Kidney (tissue), 14 donors: ENCODE results near the gene RBCK1. TPM values are rescaled to one million over a fixed set of nuclear protein-coding genes. Genes with fewer than 3 reads are reported as not detected.

Experiments
- DNase-seq, 5 donors: peaks; one replicate each; pipeline ENCODE4 v3.0.0-alpha.2; 2013 to 2020
- FAIRE-seq: peaks from 2 replicates; lab custom pipeline; 2012; peaks lifted over from hg19 to GRCh38; lab: Jason Lieb, UNC
- H3K27ac ChIP-seq, 2 donors: one replicate each; pipeline ENCODE4 v1.7.0; 2013; ENCODE audit warnings: low read depth in 2 of 2, low read length in 2 of 2, inconsistent platforms in 1 of 2
- H3K27me3 ChIP-seq: one replicate; pipeline ENCODE4 v1.7.1; 2013; ENCODE audit warnings: low read length, inconsistent platforms; ENCODE audit not compliant: control insufficient read depth, insufficient read depth
- H3K36me3 ChIP-seq, 3 donors: one replicate each; pipeline versions ENCODE4 v1.7.0 to v1.7.1; 2013; ENCODE audit warnings: low read length in 3 of 3, control low read depth in 1 of 3, inconsistent platforms in 1 of 3; ENCODE audit not compliant: insufficient read depth in 3 of 3, control insufficient read depth in 2 of 3
- H3K4me1 ChIP-seq, 3 donors: one replicate each; pipeline versions ENCODE4 v1.7.0 to v1.7.1; 2013; ENCODE audit warnings: low read length in 3 of 3, inconsistent platforms in 1 of 3, low read depth in 1 of 3; ENCODE audit not compliant: control insufficient read depth in 2 of 3, insufficient read depth in 2 of 3
- H3K4me3 ChIP-seq, 3 donors: one replicate each; pipeline versions ENCODE4 v1.7.0 to v1.8.1; 2013; ENCODE audit warnings: low read length in 3 of 3, control low read depth in 1 of 3, inconsistent platforms in 1 of 3
- H3K9ac ChIP-seq, 3 donors: one replicate each; pipeline versions ENCODE4 v1.7.0 to v1.7.1; 2013; ENCODE audit warnings: low read length in 3 of 3, control low read depth in 1 of 3, inconsistent platforms in 1 of 3
- H3K9me3 ChIP-seq, 3 donors: one replicate each; pipeline versions ENCODE4 v1.7.0 to v1.7.1; 2013; ENCODE audit warnings: low read length in 3 of 3, control low read depth in 1 of 3, inconsistent platforms in 1 of 3; ENCODE audit not compliant: control insufficient read depth in 2 of 3, insufficient read depth in 1 of 3
- intact Hi-C: fragments of 100-400 bp; cut with DNase I; formaldehyde crosslinking; loops from one replicate; pipeline ENCODE4 v1.11.1; 2022
- polyA plus RNA-seq: library from polyadenylated mRNA; stranded (reverse); fragments of 350-450 nt; fragmentation: Illumina TruSeq; extraction: RNeasy Lipid Tissue Mini Kit (QIAGEN cat#74804); gene quantifications from one replicate; pipeline ENCODE4 v1.2.3, GENCODE V29; 2014; ENCODE audit warnings: low read depth, low replicate concordance; ENCODE audit not compliant: insufficient read depth
- total RNA-seq: library from RNA; stranded (reverse); fragmentation: NEBNext Ultra II Directional; extraction: Animal tissue kit (Norgen Biotek cat#: 25700); gene quantifications from one replicate; pipeline ENCODE4 v1.2.1, GENCODE V29; 2021
- TF ChIP-seq, protein P1 (sequence below): IDR thresholded peaks from 3 replicates; pipeline ENCODE4 v1.5.1; 2012; ENCODE audit warnings: mild to moderate bottlenecking, moderate library complexity, borderline replicate concordance; ENCODE audit not compliant: insufficient read depth; ENCODE audit errors: extremely low read depth
- donor health status: control.
- donor health status: control.
- donor health status: control.
- donor health status: control.
- donor health status: control.
- donor health status: DM: yes; HTN: yes; CAD: no.
- donor health status: Normal renal cell carcinoma (clear cell type).

RBCK1 gene
- total and polyA plus RNA-seq, 2 donors from 2014 or later: 73.0 to 93.6 TPM

DNA sequence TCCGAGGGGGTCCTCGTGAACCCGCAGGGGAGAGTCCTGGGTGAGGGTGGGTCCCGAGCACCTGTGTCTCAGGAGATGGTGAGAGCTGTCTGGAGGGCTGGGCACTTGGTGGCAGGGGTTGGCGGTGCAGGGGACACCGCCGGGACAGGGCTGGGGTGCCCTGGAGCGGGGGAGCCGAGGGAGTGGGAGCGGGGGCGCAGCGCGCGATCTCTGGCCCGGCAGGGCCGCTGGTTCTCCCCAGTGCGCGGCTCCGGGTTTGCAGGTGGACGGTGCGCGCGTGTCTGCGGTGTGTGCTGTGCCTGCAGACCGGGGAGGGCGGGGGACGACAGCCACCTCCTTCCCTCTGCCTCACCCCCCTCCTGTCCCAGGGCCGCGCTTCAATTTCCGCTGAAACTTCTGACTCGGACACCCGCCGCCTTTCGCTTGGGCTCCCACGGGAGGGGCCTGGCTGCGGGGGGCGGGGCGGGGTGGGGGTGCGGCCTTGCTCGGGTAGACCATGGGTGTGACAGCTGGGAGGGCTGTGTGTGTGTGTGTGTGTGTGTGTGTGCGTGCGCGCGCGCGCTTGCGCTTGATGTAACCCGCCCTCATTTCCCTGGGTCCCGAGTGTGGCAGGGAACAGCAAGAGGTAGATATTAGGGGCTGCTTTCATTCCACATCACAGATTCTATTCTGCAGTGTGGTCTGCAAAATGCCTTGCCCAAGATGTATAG, 26.4 kb upstream of the RBCK1 start:
- no peaks in the 10 kb centered on the region for H3K4me1 ChIP-seq
- H3K27me3 ChIP-seq: no peaks in the 10 kb centered on the region
- no peaks in the 10 kb centered on the region for H3K9me3 ChIP-seq
- H3K4me3 ChIP-seq: peak overlapping the region in 2 of 3 donors; percentile 46
- H3K36me3 ChIP-seq: no peaks in the 10 kb centered on the region
- H3K27ac ChIP-seq: no peak overlapping the region
- DNase-seq (peak; percentile 60 to 92 (median 83)), FAIRE-seq (no peak)
- TF ChIP-seq, protein P1, sequence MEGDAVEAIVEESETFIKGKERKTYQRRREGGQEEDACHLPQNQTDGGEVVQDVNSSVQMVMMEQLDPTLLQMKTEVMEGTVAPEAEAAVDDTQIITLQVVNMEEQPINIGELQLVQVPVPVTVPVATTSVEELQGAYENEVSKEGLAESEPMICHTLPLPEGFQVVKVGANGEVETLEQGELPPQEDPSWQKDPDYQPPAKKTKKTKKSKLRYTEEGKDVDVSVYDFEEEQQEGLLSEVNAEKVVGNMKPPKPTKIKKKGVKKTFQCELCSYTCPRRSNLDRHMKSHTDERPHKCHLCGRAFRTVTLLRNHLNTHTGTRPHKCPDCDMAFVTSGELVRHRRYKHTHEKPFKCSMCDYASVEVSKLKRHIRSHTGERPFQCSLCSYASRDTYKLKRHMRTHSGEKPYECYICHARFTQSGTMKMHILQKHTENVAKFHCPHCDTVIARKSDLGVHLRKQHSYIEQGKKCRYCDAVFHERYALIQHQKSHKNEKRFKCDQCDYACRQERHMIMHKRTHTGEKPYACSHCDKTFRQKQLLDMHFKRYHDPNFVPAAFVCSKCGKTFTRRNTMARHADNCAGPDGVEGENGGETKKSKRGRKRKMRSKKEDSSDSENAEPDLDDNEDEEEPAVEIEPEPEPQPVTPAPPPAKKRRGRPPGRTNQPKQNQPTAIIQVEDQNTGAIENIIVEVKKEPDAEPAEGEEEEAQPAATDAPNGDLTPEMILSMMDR: no peak
- no peak overlapping the region for H3K9ac ChIP-seq
- intact Hi-C loops: no loop called here

DNA sequence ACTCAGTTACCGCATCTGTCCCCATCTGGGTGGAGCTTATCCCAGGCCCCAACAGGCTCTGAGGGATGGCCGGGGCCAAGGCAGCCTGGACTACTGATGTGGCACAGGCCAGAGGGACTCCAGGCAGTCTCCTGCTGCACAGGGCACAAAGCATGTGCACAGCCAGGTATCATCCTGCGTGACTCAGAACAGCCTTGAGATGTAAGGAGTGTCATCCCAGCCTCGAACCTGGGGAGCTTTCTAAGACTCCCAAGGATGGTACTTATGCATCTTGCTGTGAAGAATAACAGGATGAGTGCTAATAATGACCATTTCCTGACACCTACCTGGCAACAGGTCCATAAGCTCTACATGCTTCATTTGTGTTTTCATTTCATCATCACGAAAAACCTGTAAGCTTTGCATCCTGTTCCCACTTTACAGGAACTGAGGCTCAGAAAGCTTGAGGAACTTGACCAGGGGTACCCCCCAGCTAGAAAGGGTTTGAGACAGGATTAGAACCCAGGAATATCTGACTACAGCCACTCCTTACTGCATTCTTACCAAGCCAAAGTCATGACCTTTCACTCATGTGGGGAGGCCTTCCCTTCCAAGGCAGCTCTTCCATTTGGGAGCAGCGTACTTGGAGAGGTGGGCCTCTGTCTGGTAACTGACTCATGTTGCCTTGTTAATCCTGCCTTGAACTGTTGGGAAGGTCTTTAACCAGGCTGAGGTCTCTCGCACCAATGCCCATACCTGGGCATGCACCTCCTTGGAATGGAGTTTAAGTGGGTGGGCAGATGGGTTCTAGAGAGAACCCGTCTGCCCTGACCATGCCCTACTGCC, 25.6 kb upstream of the RBCK1 start:
- no peak for FAIRE-seq
- H3K4me3 ChIP-seq: peak overlapping the region in 2 of 3 donors; percentile 46
- no peak overlapping the region for H3K9ac ChIP-seq

GRCh38 chr20:383889-384288, 24.2 kb upstream of the RBCK1 start:
- Histone ChIP-seq H3K36me3 (no peaks in the 10 kb centered on the region), H3K4me3 (no peak overlapping the region), H3K27me3 (no peaks in the 10 kb centered on the region), H3K9ac (no peak overlapping the region), H3K4me1 (peaks cover 0 to 2% (median 0%) of the 10 kb centered on the region in 3 donors), H3K27ac (no peak overlapping the region), H3K9me3 (no peaks in the 10 kb centered on the region)
- FAIRE-seq (no peak), DNase-seq (no peak)
- TF ChIP-seq, protein P1: no peak
- intact Hi-C loops: no loop called here

More for the DNA sequence above, 25.6 kb upstream of the RBCK1 start:
- no peak for DNase-seq
- H3K4me1 ChIP-seq: no peaks in the 10 kb centered on the region
- intact Hi-C loops: no loop called here
- TF ChIP-seq, protein P1: no peak
- H3K36me3 ChIP-seq: no peaks in the 10 kb centered on the region
- no peaks in the 10 kb centered on the region for H3K27me3 ChIP-seq
- no peaks in the 10 kb centered on the region for H3K9me3 ChIP-seq
- no peak overlapping the region for H3K27ac ChIP-seq
